ENCODE data around the gene SGK1.
"Not testable (repeated sequence)": the region's sequence is repeated elsewhere in the genome, so short reads cannot be mapped to it uniquely, and the experiment has no call there.

SGK1 gene

GRCh38 chr6:134223796-134224420 lies 94.0 kb downstream of the SGK1 start:
- peak; percentile 31 for DNase-seq (ENCODE audit: low spot score)

GRCh38 chr6:134221250-134221649 lies 96.7 kb downstream of the SGK1 start:
- no peak for DNase-seq (ENCODE audit: low spot score)

GRCh38 chr6:134217798-134218140 lies 100.1 kb downstream of the SGK1 start:
- DNase-seq (ENCODE audit: low spot score): peak; percentile 19

- peak; percentile 72 for DNase-seq (ENCODE audit: low spot score)
Observed at GRCh38 chr6:134217105-134217797, 100.7 kb downstream of the SGK1 start.

GRCh38 chr6:134216301-134217010 lies 101.5 kb downstream of the SGK1 start:
- no peak for DNase-seq (ENCODE audit: low spot score)

- DNase-seq (ENCODE audit: low spot score): not testable (repeated sequence)
Observed at GRCh38 chr6:134213410-134213809, 104.5 kb downstream of the SGK1 start.

- DNase-seq (ENCODE audit: low spot score): no peak
Observed at GRCh38 chr6:134211297-134211696, 106.6 kb downstream of the SGK1 start.

GRCh38 chr6:134207421-134207820 lies 110.5 kb downstream of the SGK1 start:
- no peak for DNase-seq (ENCODE audit: low spot score)

GRCh38 chr6:134205366-134205765 lies 112.5 kb downstream of the SGK1 start:
- DNase-seq (ENCODE audit: low spot score): no peak

GRCh38 chr6:134204759-134205158 lies 113.2 kb downstream of the SGK1 start:
- DNase-seq (ENCODE audit: low spot score): not testable (repeated sequence)

- DNase-seq (ENCODE audit: low spot score): no peak
Observed at GRCh38 chr6:134204031-134204430, 113.9 kb downstream of the SGK1 start.

- DNase-seq (ENCODE audit: low spot score): no peak
Observed at GRCh38 chr6:134201716-134202115, 116.2 kb downstream of the SGK1 start.

- DNase-seq (ENCODE audit: low spot score): no peak
Observed at GRCh38 chr6:134199848-134200606, 117.9 kb downstream of the SGK1 start.

- no peak for DNase-seq (ENCODE audit: low spot score)
Observed at GRCh38 chr6:134198093-134198492, 119.8 kb downstream of the SGK1 start.

- DNase-seq (ENCODE audit: low spot score): not testable (repeated sequence)
Observed at GRCh38 chr6:134197685-134198084, 120.2 kb downstream of the SGK1 start.

- no peak for DNase-seq (ENCODE audit: low spot score)
Observed at GRCh38 chr6:134196568-134197193, 121.2 kb downstream of the SGK1 start.

- no peak for DNase-seq (ENCODE audit: low spot score)
Observed at GRCh38 chr6:134195985-134196384, 121.9 kb downstream of the SGK1 start.

- peak; percentile 17 for DNase-seq (ENCODE audit: low spot score)
Observed at GRCh38 chr6:134195164-134195906, 122.6 kb downstream of the SGK1 start.

GRCh38 chr6:134193536-134194498 lies 124.1 kb downstream of the SGK1 start:
- no peak for DNase-seq (ENCODE audit: low spot score)

- not testable (repeated sequence) for DNase-seq (ENCODE audit: low spot score)
Observed at GRCh38 chr6:134192609-134193008, 125.3 kb downstream of the SGK1 start.
